GM19397 (cell line): ENCODE measurements around the gene ZGRF1.
"Not testable (repeated sequence)": the region's sequence is repeated elsewhere in the genome, so short reads cannot be mapped to it uniquely, and the experiment has no call there.

Experiments used
- ATAC-seq: cut with Tn5 transposase; IDR thresholded peaks from one replicate; pipeline ENCODE4 v1.9.1; 2021; ENCODE audit warnings: mild to moderate bottlenecking, moderate library complexity; ENCODE audit not compliant: unreplicated experiment

The ZGRF1 gene

GRCh38 chr4:112519689-112520597, 116.8 kb downstream of the ZGRF1 start:
- ATAC-seq: no peak

- no peak for ATAC-seq
Measured at GRCh38 chr4:112518675-112519074, 118.0 kb downstream of the ZGRF1 start.

GRCh38 chr4:112517911-112518310, 118.8 kb downstream of the ZGRF1 start:
- ATAC-seq: no peak

GRCh38 chr4:112517067-112517634, 119.6 kb downstream of the ZGRF1 start:
- peak; percentile 20 for ATAC-seq

- peak; percentile 37 for ATAC-seq
Measured at GRCh38 chr4:112516471-112517066, 120.1 kb downstream of the ZGRF1 start.

- no peak for ATAC-seq
Measured at GRCh38 chr4:112516066-112516470, 120.6 kb downstream of the ZGRF1 start, which contains the start of gene NEUROG2. Gene NEUROG2, minus strand, starts transcription at chr4:112516180. Its CDS starts 705 bp downstream, at chr4:112515475.

- peak; percentile 29 for ATAC-seq
Measured at GRCh38 chr4:112515198-112516065, 121.3 kb downstream of the ZGRF1 start.

- ATAC-seq: peak; percentile 14
Measured at GRCh38 chr4:112514647-112515197, 122.0 kb downstream of the ZGRF1 start.

- ATAC-seq: peak; percentile 3
Measured at GRCh38 chr4:112513971-112514646, 122.6 kb downstream of the ZGRF1 start.

GRCh38 chr4:112511803-112512118, 124.9 kb downstream of the ZGRF1 start:
- ATAC-seq: no peak

GRCh38 chr4:112511093-112511802, 125.5 kb downstream of the ZGRF1 start:
- no peak for ATAC-seq

GRCh38 chr4:112510291-112511092, 126.2 kb downstream of the ZGRF1 start:
- ATAC-seq: no peak

- ATAC-seq: no peak
Measured at GRCh38 chr4:112509243-112510141, 127.2 kb downstream of the ZGRF1 start.

GRCh38 chr4:112508356-112508755, 128.4 kb downstream of the ZGRF1 start:
- ATAC-seq: no peak

GRCh38 chr4:112504807-112505206, 131.9 kb downstream of the ZGRF1 start:
- no peak for ATAC-seq

- no peak for ATAC-seq
Measured at GRCh38 chr4:112502871-112503270, 133.8 kb downstream of the ZGRF1 start.

GRCh38 chr4:112492321-112492720, 144.4 kb downstream of the ZGRF1 start:
- no peak for ATAC-seq

GRCh38 chr4:112490808-112491207, 145.9 kb downstream of the ZGRF1 start:
- ATAC-seq: not testable (repeated sequence)
